Mesothelial cell of epicardium (in vitro differentiated cells): ENCODE measurements around the gene GRM1. TPM values are rescaled to one million over a fixed set of nuclear protein-coding genes. Genes with fewer than 3 reads are reported as not detected.

Experiments used
- DNase-seq, 2 experiments: peaks; one replicate each; pipeline ENCODE4 v3.0.0; 2021; ENCODE audit warnings: low spot score in 2 of 2; ENCODE audit not compliant: unreplicated experiment in 2 of 2
- H3K27ac Mint-ChIP-seq: 2 replicates; pipeline ENCODE4 v1.8.0; 2021; ENCODE audit warnings: mixed read lengths
- H3K27me3 Mint-ChIP-seq: 2 replicates; pipeline ENCODE4 v1.8.0; 2021; ENCODE audit warnings: low read depth, mixed read lengths
- H3K36me3 Mint-ChIP-seq: 2 replicates; pipeline ENCODE4 v1.8.0; 2021; ENCODE audit warnings: mixed read lengths
- H3K4me1 Mint-ChIP-seq: 2 replicates; pipeline ENCODE4 v1.8.0; 2021; ENCODE audit warnings: mixed read lengths
- H3K4me3 Mint-ChIP-seq: 2 replicates; pipeline ENCODE4 v1.8.0; 2021; ENCODE audit warnings: mild to moderate bottlenecking, moderate library complexity, mixed read lengths
- H3K9me3 Mint-ChIP-seq: 2 replicates; pipeline ENCODE4 v1.8.0; 2021; ENCODE audit warnings: mixed read lengths
- CTCF ChIP-seq: fragments of 200-600 bp; sonication (generic); IDR thresholded peaks from one replicate; pipeline ENCODE4 v1.5.0; 2021; ENCODE audit warnings: antibody characterized with exemption; ENCODE audit not compliant: unreplicated experiment
- total RNA-seq: library from RNA; stranded (reverse); gene quantifications from 3 replicates; pipeline ENCODE4 v1.2.1, GENCODE V29; 2021

GRM1 gene
- total RNA-seq, 1 donor from 2014 or later = 0.16 TPM

- H3K36me3 Mint-ChIP-seq = no peaks in the 10 kb centered on the region
- no peaks in the 10 kb centered on the region for H3K4me1 Mint-ChIP-seq
- TF ChIP-seq CTCF = no peak
- no peak overlapping the region for H3K27ac Mint-ChIP-seq
- peaks cover 19% of the 10 kb centered on the region for H3K9me3 Mint-ChIP-seq
- H3K27me3 Mint-ChIP-seq = no peaks in the 10 kb centered on the region
- no peak overlapping the region for H3K4me3 Mint-ChIP-seq
- no peak for DNase-seq
These were observed 83.1 kb downstream of the GRM1 start for GRCh38 chr6:146111881-146112450.

GRCh38 chr6:146113084-146113623 is 84.3 kb downstream of the GRM1 start:
- Mint-ChIP-seq H3K27me3 (no peaks in the 10 kb centered on the region), H3K4me3 (no peak overlapping the region), H3K27ac (no peak overlapping the region), H3K4me1 (no peaks in the 10 kb centered on the region), H3K36me3 (no peaks in the 10 kb centered on the region), H3K9me3 (peaks cover 19% of the 10 kb centered on the region)
- no peak for DNase-seq
- no peak for TF ChIP-seq CTCF

GRCh38 chr6:146123616-146124015 is 94.8 kb downstream of the GRM1 start:
- no peaks in the 10 kb centered on the region for H3K36me3 Mint-ChIP-seq
- H3K4me3 Mint-ChIP-seq = no peak overlapping the region
- H3K27ac Mint-ChIP-seq = no peak overlapping the region
- no peak for TF ChIP-seq CTCF
- DNase-seq = no peak
- no peaks in the 10 kb centered on the region for H3K9me3 Mint-ChIP-seq
- peaks cover 6% of the 10 kb centered on the region for H3K27me3 Mint-ChIP-seq
- no peaks in the 10 kb centered on the region for H3K4me1 Mint-ChIP-seq

GRCh38 chr6:146127447-146128215 is 98.8 kb downstream of the GRM1 start:
- Mint-ChIP-seq H3K27me3 (peaks cover 6% of the 10 kb centered on the region), H3K4me3 (no peak overlapping the region), H3K9me3 (no peaks in the 10 kb centered on the region), H3K27ac (no peak overlapping the region), H3K36me3 (no peaks in the 10 kb centered on the region), H3K4me1 (no peaks in the 10 kb centered on the region)
- no peak for TF ChIP-seq CTCF
- no peak for DNase-seq

GRCh38 chr6:146133866-146134265 is 105.0 kb downstream of the GRM1 start:
- H3K4me1 Mint-ChIP-seq = no peaks in the 10 kb centered on the region
- no peaks in the 10 kb centered on the region for H3K36me3 Mint-ChIP-seq
- no peak for DNase-seq
- TF ChIP-seq CTCF = no peak
- H3K27me3 Mint-ChIP-seq = no peaks in the 10 kb centered on the region
- no peak overlapping the region for H3K27ac Mint-ChIP-seq
- peaks cover 5% of the 10 kb centered on the region for H3K9me3 Mint-ChIP-seq
- H3K4me3 Mint-ChIP-seq = no peak overlapping the region
